ENCODE results near the gene MON1B.

DNA sequence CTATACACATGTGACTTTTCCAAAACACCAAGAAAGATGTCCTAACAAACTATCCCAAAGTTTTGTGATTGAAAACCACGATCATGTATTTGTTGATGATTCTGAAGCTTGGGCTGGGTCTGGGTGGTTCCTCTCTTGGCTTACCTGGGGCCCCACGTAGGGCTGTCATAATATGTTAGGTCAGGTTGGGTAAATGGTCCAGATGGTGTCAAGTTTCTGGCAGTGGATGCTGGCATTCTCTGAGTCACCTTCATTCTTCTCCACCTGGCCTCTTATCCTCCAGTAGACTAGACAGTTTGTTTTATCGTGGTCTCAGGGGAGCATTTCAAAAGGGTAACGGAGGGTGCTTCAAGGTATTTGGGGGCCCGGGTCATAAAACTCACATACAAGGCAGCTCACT, 47.6 kb downstream of the MON1B start:
- TF ChIP-seq, protein P1, sequence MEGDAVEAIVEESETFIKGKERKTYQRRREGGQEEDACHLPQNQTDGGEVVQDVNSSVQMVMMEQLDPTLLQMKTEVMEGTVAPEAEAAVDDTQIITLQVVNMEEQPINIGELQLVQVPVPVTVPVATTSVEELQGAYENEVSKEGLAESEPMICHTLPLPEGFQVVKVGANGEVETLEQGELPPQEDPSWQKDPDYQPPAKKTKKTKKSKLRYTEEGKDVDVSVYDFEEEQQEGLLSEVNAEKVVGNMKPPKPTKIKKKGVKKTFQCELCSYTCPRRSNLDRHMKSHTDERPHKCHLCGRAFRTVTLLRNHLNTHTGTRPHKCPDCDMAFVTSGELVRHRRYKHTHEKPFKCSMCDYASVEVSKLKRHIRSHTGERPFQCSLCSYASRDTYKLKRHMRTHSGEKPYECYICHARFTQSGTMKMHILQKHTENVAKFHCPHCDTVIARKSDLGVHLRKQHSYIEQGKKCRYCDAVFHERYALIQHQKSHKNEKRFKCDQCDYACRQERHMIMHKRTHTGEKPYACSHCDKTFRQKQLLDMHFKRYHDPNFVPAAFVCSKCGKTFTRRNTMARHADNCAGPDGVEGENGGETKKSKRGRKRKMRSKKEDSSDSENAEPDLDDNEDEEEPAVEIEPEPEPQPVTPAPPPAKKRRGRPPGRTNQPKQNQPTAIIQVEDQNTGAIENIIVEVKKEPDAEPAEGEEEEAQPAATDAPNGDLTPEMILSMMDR (IDR thresholded peaks at IDR 0.05; ENCODE audit: insufficient read depth, low read length) = no peak
- no peak for TF ChIP-seq POLR2AphosphoS5 (IDR thresholded peaks at IDR 0.05; ENCODE audit: low read depth)
- no peak for TF ChIP-seq SPI1 (IDR thresholded peaks at IDR 0.05; ENCODE audit: borderline replicate concordance, low read depth)
- TF ChIP-seq, protein P2, sequence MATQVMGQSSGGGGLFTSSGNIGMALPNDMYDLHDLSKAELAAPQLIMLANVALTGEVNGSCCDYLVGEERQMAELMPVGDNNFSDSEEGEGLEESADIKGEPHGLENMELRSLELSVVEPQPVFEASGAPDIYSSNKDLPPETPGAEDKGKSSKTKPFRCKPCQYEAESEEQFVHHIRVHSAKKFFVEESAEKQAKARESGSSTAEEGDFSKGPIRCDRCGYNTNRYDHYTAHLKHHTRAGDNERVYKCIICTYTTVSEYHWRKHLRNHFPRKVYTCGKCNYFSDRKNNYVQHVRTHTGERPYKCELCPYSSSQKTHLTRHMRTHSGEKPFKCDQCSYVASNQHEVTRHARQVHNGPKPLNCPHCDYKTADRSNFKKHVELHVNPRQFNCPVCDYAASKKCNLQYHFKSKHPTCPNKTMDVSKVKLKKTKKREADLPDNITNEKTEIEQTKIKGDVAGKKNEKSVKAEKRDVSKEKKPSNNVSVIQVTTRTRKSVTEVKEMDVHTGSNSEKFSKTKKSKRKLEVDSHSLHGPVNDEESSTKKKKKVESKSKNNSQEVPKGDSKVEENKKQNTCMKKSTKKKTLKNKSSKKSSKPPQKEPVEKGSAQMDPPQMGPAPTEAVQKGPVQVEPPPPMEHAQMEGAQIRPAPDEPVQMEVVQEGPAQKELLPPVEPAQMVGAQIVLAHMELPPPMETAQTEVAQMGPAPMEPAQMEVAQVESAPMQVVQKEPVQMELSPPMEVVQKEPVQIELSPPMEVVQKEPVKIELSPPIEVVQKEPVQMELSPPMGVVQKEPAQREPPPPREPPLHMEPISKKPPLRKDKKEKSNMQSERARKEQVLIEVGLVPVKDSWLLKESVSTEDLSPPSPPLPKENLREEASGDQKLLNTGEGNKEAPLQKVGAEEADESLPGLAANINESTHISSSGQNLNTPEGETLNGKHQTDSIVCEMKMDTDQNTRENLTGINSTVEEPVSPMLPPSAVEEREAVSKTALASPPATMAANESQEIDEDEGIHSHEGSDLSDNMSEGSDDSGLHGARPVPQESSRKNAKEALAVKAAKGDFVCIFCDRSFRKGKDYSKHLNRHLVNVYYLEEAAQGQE (IDR thresholded peaks at IDR 0.05; ENCODE audit: insufficient replicate concordance, low read depth) = no peak
- no peak for TF ChIP-seq GABPA (IDR thresholded peaks at IDR 0.05; ENCODE audit: low read depth)

All from HL-60 (cell line).